Osteoblast (primary cell): ENCODE results near the gene CNBD2. TPM values are rescaled to one million over a fixed set of nuclear protein-coding genes. Genes with fewer than 3 reads are reported as not detected.

Experiments used
- DNase-seq: peaks from one replicate; pipeline ENCODE4 v3.0.0; 2011; ENCODE audit warnings: low spot score, mixed read lengths; ENCODE audit not compliant: insufficient read length; ENCODE audit errors: missing footprints
- H2AFZ ChIP-seq: 2 replicates; pipeline ENCODE4 v1.6.0; 2011; ENCODE audit warnings: mild to moderate bottlenecking, low read length
- H3K27ac ChIP-seq: 2 replicates; pipeline ENCODE4 v1.5.1; 2011; ENCODE audit warnings: mild to moderate bottlenecking, low read depth, low read length, moderate library complexity
- H3K27me3 ChIP-seq: 2 replicates; pipeline ENCODE4 v1.6.0; 2012; ENCODE audit warnings: mild to moderate bottlenecking, control low read depth, inconsistent platforms, low read length, moderate library complexity; ENCODE audit not compliant: insufficient read depth
- H3K36me3 ChIP-seq: 2 replicates; pipeline ENCODE4 v1.5.1; 2011; ENCODE audit warnings: mild to moderate bottlenecking, low read length, control low read depth, moderate library complexity; ENCODE audit not compliant: insufficient read depth
- H3K4me1 ChIP-seq: 2 replicates; pipeline ENCODE4 v1.5.1; 2011; ENCODE audit warnings: mild to moderate bottlenecking, low read length, control low read depth, moderate library complexity; ENCODE audit not compliant: insufficient read depth
- H3K4me2 ChIP-seq: 2 replicates; pipeline ENCODE4 v1.6.0; 2011; ENCODE audit warnings: mild to moderate bottlenecking, low read length; ENCODE audit not compliant: insufficient read depth
- H3K4me3 ChIP-seq: fragments of 200-600 bp; sonication (generic); 3 replicates; pipeline ENCODE4 v1.5.1; 2012; ENCODE audit warnings: mild to moderate bottlenecking, low read length, inconsistent platforms; ENCODE audit not compliant: insufficient read depth
- H3K79me2 ChIP-seq: 2 replicates; pipeline ENCODE4 v1.6.0; 2012; ENCODE audit warnings: mild to moderate bottlenecking, low read length, control low read depth, inconsistent platforms; ENCODE audit not compliant: insufficient read depth
- H3K9me3 ChIP-seq: 2 replicates; pipeline ENCODE4 v1.5.1; 2011; ENCODE audit warnings: low read depth, low read length, control low read depth
- H4K20me1 ChIP-seq: 2 replicates; pipeline ENCODE4 v1.6.0; 2012; ENCODE audit warnings: mild to moderate bottlenecking, low read length, control low read depth; ENCODE audit not compliant: insufficient read depth
- CTCF ChIP-seq: IDR thresholded peaks from 2 replicates; pipeline ENCODE4 v1.5.1; 2011; ENCODE audit warnings: mild to moderate bottlenecking, low read depth, low read length, moderate library complexity; ENCODE audit errors: extremely low read depth
- total RNA-seq: library from RNA; depleted of rRNA; stranded (reverse); fragments of >200 nt; gene quantifications from 2 replicates; pipeline ENCODE4 v1.2.3, GENCODE V29; 2012

The CNBD2 gene
- total RNA-seq, 1 donor = 0.72 TPM

GRCh38 chr20:36002855-36003254, 34.5 kb downstream of the CNBD2 start:
- H3K4me1 ChIP-seq = no peaks in the 10 kb centered on the region
- no peak for DNase-seq
- no peak for TF ChIP-seq CTCF
- H3K27me3 ChIP-seq = no peaks in the 10 kb centered on the region
- no peak overlapping the region for H3K27ac ChIP-seq
- no peaks in the 10 kb centered on the region for H4K20me1 ChIP-seq
- H3K36me3 ChIP-seq = no peaks in the 10 kb centered on the region
- no peak overlapping the region for H3K4me2 ChIP-seq
- no peak overlapping the region for H2AFZ ChIP-seq
- H3K4me3 ChIP-seq = no peak overlapping the region
- no peaks in the 10 kb centered on the region for H3K79me2 ChIP-seq
- peaks cover 3% of the 10 kb centered on the region for H3K9me3 ChIP-seq

GRCh38 chr20:36004045-36004444, 35.7 kb downstream of the CNBD2 start:
- H3K9me3 ChIP-seq = peaks cover 3% of the 10 kb centered on the region
- no peak overlapping the region for H3K4me2 ChIP-seq
- no peak overlapping the region for H2AFZ ChIP-seq
- no peak for DNase-seq
- H3K79me2 ChIP-seq = no peaks in the 10 kb centered on the region
- no peak for TF ChIP-seq CTCF
- no peak overlapping the region for H3K4me3 ChIP-seq
- no peaks in the 10 kb centered on the region for H4K20me1 ChIP-seq
- H3K27ac ChIP-seq = no peak overlapping the region
- H3K4me1 ChIP-seq = no peaks in the 10 kb centered on the region
- H3K36me3 ChIP-seq = no peaks in the 10 kb centered on the region
- no peaks in the 10 kb centered on the region for H3K27me3 ChIP-seq

GRCh38 chr20:36008461-36009035, 40.2 kb downstream of the CNBD2 start:
- Histone ChIP-seq H3K79me2 (no peaks in the 10 kb centered on the region), H3K4me2 (no peak overlapping the region), H3K4me1 (no peaks in the 10 kb centered on the region), H3K27me3 (no peaks in the 10 kb centered on the region), H3K9me3 (peaks cover 3% of the 10 kb centered on the region), H3K27ac (no peak overlapping the region), H3K4me3 (no peak overlapping the region), H3K36me3 (no peaks in the 10 kb centered on the region), H4K20me1 (no peaks in the 10 kb centered on the region), H2AFZ (no peak overlapping the region)
- DNase-seq = no peak
- no peak for TF ChIP-seq CTCF

- Histone ChIP-seq H3K27ac (no peak overlapping the region), H3K4me3 (no peak overlapping the region), H2AFZ (no peak overlapping the region), H3K36me3 (no peaks in the 10 kb centered on the region), H3K9me3 (no peaks in the 10 kb centered on the region), H3K27me3 (no peaks in the 10 kb centered on the region), H4K20me1 (no peaks in the 10 kb centered on the region), H3K4me2 (no peak overlapping the region), H3K4me1 (no peaks in the 10 kb centered on the region), H3K79me2 (no peaks in the 10 kb centered on the region)
- no peak for TF ChIP-seq CTCF
- DNase-seq = no peak
Observed at GRCh38 chr20:36010076-36010475, 41.7 kb downstream of the CNBD2 start.
